Kidney (tissue), 14 donors: ENCODE results near the gene RGL1. TPM values are rescaled to one million over a fixed set of nuclear protein-coding genes. Genes with fewer than 3 reads are reported as not detected.

Experiments used
- DNase-seq, 5 donors: peaks; one replicate each; pipeline ENCODE4 v3.0.0-alpha.2; 2013 to 2020
- FAIRE-seq: peaks from 2 replicates; lab custom pipeline; 2012; peaks lifted over from hg19 to GRCh38; lab: Jason Lieb, UNC
- H3K27ac ChIP-seq, 2 donors: one replicate each; pipeline ENCODE4 v1.7.0; 2013; ENCODE audit warnings: low read depth in 2 of 2, low read length in 2 of 2, inconsistent platforms in 1 of 2
- H3K27me3 ChIP-seq: one replicate; pipeline ENCODE4 v1.7.1; 2013; ENCODE audit warnings: low read length, inconsistent platforms; ENCODE audit not compliant: control insufficient read depth, insufficient read depth
- H3K36me3 ChIP-seq, 3 donors: one replicate each; pipeline versions ENCODE4 v1.7.0 to v1.7.1; 2013; ENCODE audit warnings: low read length in 3 of 3, control low read depth in 1 of 3, inconsistent platforms in 1 of 3; ENCODE audit not compliant: insufficient read depth in 3 of 3, control insufficient read depth in 2 of 3
- H3K4me1 ChIP-seq, 3 donors: one replicate each; pipeline versions ENCODE4 v1.7.0 to v1.7.1; 2013; ENCODE audit warnings: low read length in 3 of 3, inconsistent platforms in 1 of 3, low read depth in 1 of 3; ENCODE audit not compliant: control insufficient read depth in 2 of 3, insufficient read depth in 2 of 3
- H3K4me3 ChIP-seq, 3 donors: one replicate each; pipeline versions ENCODE4 v1.7.0 to v1.8.1; 2013; ENCODE audit warnings: low read length in 3 of 3, control low read depth in 1 of 3, inconsistent platforms in 1 of 3
- H3K9ac ChIP-seq, 3 donors: one replicate each; pipeline versions ENCODE4 v1.7.0 to v1.7.1; 2013; ENCODE audit warnings: low read length in 3 of 3, control low read depth in 1 of 3, inconsistent platforms in 1 of 3
- H3K9me3 ChIP-seq, 3 donors: one replicate each; pipeline versions ENCODE4 v1.7.0 to v1.7.1; 2013; ENCODE audit warnings: low read length in 3 of 3, control low read depth in 1 of 3, inconsistent platforms in 1 of 3; ENCODE audit not compliant: control insufficient read depth in 2 of 3, insufficient read depth in 1 of 3
- intact Hi-C: fragments of 100-400 bp; cut with DNase I; formaldehyde crosslinking; loops from one replicate; pipeline ENCODE4 v1.11.1; 2022
- polyA plus RNA-seq: library from polyadenylated mRNA; stranded (reverse); fragments of 350-450 nt; fragmentation: Illumina TruSeq; extraction: RNeasy Lipid Tissue Mini Kit (QIAGEN cat#74804); gene quantifications from one replicate; pipeline ENCODE4 v1.2.3, GENCODE V29; 2014; ENCODE audit warnings: low read depth, low replicate concordance; ENCODE audit not compliant: insufficient read depth
- total RNA-seq: library from RNA; stranded (reverse); fragmentation: NEBNext Ultra II Directional; extraction: Animal tissue kit (Norgen Biotek cat#: 25700); gene quantifications from one replicate; pipeline ENCODE4 v1.2.1, GENCODE V29; 2021
- TF ChIP-seq, protein P1 (sequence below): IDR thresholded peaks from 3 replicates; pipeline ENCODE4 v1.5.1; 2012; ENCODE audit warnings: mild to moderate bottlenecking, moderate library complexity, borderline replicate concordance; ENCODE audit not compliant: insufficient read depth; ENCODE audit errors: extremely low read depth
- donor health status: control.
- donor health status: control.
- donor health status: control.
- donor health status: control.
- donor health status: control.
- donor health status: DM: yes; HTN: yes; CAD: no.
- donor health status: Normal renal cell carcinoma (clear cell type).

Gene RGL1
- total and polyA plus RNA-seq, 2 donors from 2014 or later: 17.3 to 30.7 TPM

DNA sequence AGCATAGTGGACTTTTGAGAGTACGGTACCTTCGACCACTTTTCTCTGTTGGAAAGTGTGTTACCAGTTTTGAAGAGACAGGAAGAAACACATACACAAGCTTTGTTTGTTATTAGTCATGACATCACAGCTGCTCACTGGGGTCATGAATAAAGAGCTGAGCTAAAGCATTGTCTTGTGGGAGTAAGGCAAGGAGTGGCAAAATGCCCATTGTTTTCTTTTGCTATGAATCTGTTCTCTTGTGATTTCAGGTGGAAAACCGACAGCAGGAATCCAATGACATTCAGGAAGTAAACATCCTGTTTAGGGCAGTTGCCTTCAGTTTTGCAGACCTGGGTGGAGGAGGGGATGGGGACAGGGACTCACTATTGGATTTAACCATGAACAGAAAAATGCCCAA lies 66.2 kb downstream of the RGL1 start:
- H3K9ac ChIP-seq: no peak overlapping the region
- H3K4me1 ChIP-seq: peaks cover 2 to 10% (median 6%) of the 10 kb centered on the region in 3 donors
- FAIRE-seq: no peak
- H3K4me3 ChIP-seq: no peak overlapping the region
- no peaks in the 10 kb centered on the region for H3K27me3 ChIP-seq
- H3K9me3 ChIP-seq: no peaks in the 10 kb centered on the region
- peak overlapping the region; percentile 22 to 62 for H3K27ac ChIP-seq
- TF ChIP-seq, protein P1, sequence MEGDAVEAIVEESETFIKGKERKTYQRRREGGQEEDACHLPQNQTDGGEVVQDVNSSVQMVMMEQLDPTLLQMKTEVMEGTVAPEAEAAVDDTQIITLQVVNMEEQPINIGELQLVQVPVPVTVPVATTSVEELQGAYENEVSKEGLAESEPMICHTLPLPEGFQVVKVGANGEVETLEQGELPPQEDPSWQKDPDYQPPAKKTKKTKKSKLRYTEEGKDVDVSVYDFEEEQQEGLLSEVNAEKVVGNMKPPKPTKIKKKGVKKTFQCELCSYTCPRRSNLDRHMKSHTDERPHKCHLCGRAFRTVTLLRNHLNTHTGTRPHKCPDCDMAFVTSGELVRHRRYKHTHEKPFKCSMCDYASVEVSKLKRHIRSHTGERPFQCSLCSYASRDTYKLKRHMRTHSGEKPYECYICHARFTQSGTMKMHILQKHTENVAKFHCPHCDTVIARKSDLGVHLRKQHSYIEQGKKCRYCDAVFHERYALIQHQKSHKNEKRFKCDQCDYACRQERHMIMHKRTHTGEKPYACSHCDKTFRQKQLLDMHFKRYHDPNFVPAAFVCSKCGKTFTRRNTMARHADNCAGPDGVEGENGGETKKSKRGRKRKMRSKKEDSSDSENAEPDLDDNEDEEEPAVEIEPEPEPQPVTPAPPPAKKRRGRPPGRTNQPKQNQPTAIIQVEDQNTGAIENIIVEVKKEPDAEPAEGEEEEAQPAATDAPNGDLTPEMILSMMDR: no peak
- intact Hi-C loops: no loop called here
- peak in 3 of 5 donors; percentile 24 to 83 (median 51) for DNase-seq
- peaks cover 0 to 10% (median 0%) of the 10 kb centered on the region in 3 donors for H3K36me3 ChIP-seq

DNA sequence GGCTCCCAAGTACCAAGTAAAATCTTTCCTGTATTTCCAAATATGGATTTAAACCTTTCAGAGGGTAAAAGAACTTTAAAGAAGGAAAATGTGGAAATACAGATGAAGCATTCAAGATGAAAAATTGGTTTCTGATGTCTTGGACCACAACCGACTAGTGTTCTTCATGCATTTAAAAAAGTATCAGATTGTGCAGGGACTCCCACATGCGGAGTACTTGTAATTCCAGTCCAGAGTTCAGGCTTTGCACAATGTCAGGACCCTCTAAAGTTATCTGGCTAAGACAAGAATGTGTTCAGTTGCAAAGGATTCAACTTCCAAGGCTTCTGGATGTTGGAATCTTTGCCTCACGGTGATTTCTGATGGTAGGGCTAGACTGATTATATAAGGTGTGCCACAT lies 66.7 kb downstream of the RGL1 start:
- H3K27me3 ChIP-seq: no peaks in the 10 kb centered on the region
- H3K9ac ChIP-seq: no peak overlapping the region
- TF ChIP-seq, protein P1: no peak
- DNase-seq (peak in 2 of 5 donors; percentile 49 to 67), FAIRE-seq (no peak)
- peaks cover 0 to 7% (median 0%) of the 10 kb centered on the region in 3 donors for H3K36me3 ChIP-seq
- peaks cover 6 to 14% (median 6%) of the 10 kb centered on the region in 3 donors for H3K4me1 ChIP-seq
- peak overlapping the region; percentile 15 to 26 for H3K27ac ChIP-seq
- intact Hi-C loops: no loop called here
- no peaks in the 10 kb centered on the region for H3K9me3 ChIP-seq
- no peak overlapping the region for H3K4me3 ChIP-seq

DNA sequence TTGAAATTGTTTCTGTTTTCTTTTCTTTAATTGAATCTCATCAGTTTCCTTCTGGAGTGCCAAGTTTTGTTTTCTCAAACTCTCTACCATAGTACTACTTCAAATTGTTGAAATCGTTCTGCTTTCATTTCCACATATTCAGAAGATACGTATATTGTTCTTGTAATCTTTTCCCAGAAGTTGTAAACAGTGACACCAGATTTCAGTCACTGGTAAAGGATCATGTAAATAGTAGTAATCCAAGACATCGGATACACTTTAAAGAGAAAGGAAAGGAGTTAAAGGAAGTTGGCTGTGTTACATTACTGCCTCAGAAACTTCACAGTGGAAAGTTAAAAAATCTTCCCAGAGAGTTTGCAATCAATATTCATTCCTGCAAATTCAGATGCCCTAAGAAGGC lies 67.5 kb downstream of the RGL1 start:
- DNase-seq: no peak
- Histone ChIP-seq H3K4me3 (no peak overlapping the region), H3K27me3 (no peaks in the 10 kb centered on the region), H3K9ac (no peak overlapping the region), H3K4me1 (peaks cover 8 to 19% (median 10%) of the 10 kb centered on the region in 3 donors), H3K27ac (peak overlapping the region in 1 of 2 donors; percentile 14), H3K9me3 (no peaks in the 10 kb centered on the region), H3K36me3 (peaks cover 0 to 7% (median 0%) of the 10 kb centered on the region in 3 donors)
- TF ChIP-seq, protein P1: no peak
- intact Hi-C loops: no loop called here
- FAIRE-seq: peak; percentile 41

DNA sequence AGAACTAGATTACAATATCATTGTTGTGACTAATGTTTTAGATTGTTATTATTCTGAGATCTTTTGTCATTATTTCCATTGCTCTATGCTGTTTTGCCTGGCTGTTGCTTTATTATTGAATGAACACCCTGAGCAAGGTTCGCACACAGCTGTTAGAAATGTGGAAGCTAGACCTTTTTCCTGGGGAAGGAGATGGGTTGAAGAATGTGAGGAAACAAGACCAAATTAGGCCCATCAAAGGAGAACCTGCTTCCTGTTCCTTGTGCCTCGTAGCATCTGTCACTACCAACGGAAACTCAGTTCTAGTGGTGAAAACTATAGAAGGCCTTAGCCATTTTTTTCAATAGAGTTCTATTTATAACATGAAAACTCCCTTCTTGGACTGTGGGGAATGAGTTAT lies 68.7 kb downstream of the RGL1 start:
- no peaks in the 10 kb centered on the region for H3K27me3 ChIP-seq
- H3K9me3 ChIP-seq: no peaks in the 10 kb centered on the region
- FAIRE-seq (no peak), DNase-seq (peak in 1 of 5 donors; percentile 71)
- H3K9ac ChIP-seq: no peak overlapping the region
- TF ChIP-seq, protein P1: no peak
- no peak overlapping the region for H3K27ac ChIP-seq
- peaks cover 0 to 7% (median 0%) of the 10 kb centered on the region in 3 donors for H3K36me3 ChIP-seq
- no peak overlapping the region for H3K4me3 ChIP-seq
- intact Hi-C loops: no loop called here
- H3K4me1 ChIP-seq: peaks cover 8 to 19% (median 10%) of the 10 kb centered on the region in 3 donors
